Right lobe of liver (tissue), 6 donors: ENCODE results near the gene RDH5. TPM values are rescaled to one million over a fixed set of nuclear protein-coding genes. Genes with fewer than 3 reads are reported as not detected.

Experiments
- ATAC-seq, 4 donors: fragments of 200-7000 bp; cut with Tn5 transposase; one replicate each; pipeline ENCODE4 v1.9.1; 2020; ENCODE audit warnings: mild to moderate bottlenecking in 4 of 4, moderate library complexity in 4 of 4
- DNase-seq, 3 donors: peaks; one replicate each; pipeline ENCODE4 v3.0.0-alpha.2; 2020
- H3K27ac ChIP-seq, 3 donors: fragments of 200-600 bp; one replicate each; pipeline ENCODE4 v1.8.0; 2022
- H3K27me3 ChIP-seq, 2 donors: fragments of 200-600 bp; one replicate each; pipeline ENCODE4 v1.8.0; 2022
- H3K36me3 ChIP-seq, 4 donors: fragments of 200-600 bp; sonication (generic) in 1 of 4; one replicate each; pipeline versions ENCODE4 v1.5.1 to v1.8.0; 2017 to 2022; ENCODE audit warnings: control low read depth in 1 of 4
- H3K4me1 ChIP-seq, 4 donors: fragments of 200-600 bp; sonication (generic) in 1 of 4; one replicate each; pipeline versions ENCODE4 v1.5.1 to v1.8.0; 2017 to 2022; ENCODE audit warnings: control low read depth in 1 of 4
- H3K4me3 ChIP-seq, 3 donors: fragments of 200-600 bp; one replicate each; pipeline ENCODE4 v1.8.0; 2022
- H3K9me3 ChIP-seq, 4 donors: fragments of 200-600 bp; sonication (generic) in 1 of 4; one replicate each; pipeline versions ENCODE4 v1.5.1 to v1.8.0; 2017 to 2022; ENCODE audit warnings: control low read depth in 1 of 4
- CTCF ChIP-seq, 4 donors: fragments of 200-600 bp in 3 of 4; fragments of 450-650 bp in 1 of 4; IDR thresholded peaks; one replicate each; pipeline versions ENCODE4 v1.5.1 to v1.8.0; 2016 to 2022; ENCODE audit warnings: antibody characterized with exemption in 4 of 4, mild to moderate bottlenecking in 2 of 4
- POLR2A ChIP-seq: fragments of 450-650 bp; IDR thresholded peaks from one replicate; pipeline ENCODE4 v1.6.1; 2017; ENCODE audit warnings: antibody characterized with exemption, mild to moderate bottlenecking
- WGBS: methylation state at CpG from one replicate; pipeline ENCODE4 v1.1.6; 2018; ENCODE audit warnings: low coverage, low lambda C conversion rate; ENCODE audit not compliant: insufficient coverage; ENCODE audit errors: missing lambda C conversion rate; 5-methylcytosine and 5-hydroxymethylcytosine counted together
- intact Hi-C, 2 donors: fragments of 100-400 bp; cut with DNase I; formaldehyde crosslinking; loops; one replicate each; pipeline versions ENCODE4 v1.11.2 to v1.14.1; 2022
- total RNA-seq, 6 experiments: library from RNA; depleted of rRNA in 2 of 6; stranded (reverse); fragments of >200 nt in 2 of 6; fragmentation: NEBNext Ultra II Directional in 3 of 6; extraction: Animal tissue kit (Norgen Biotek cat#: 25700) in 3 of 6; gene quantifications; one replicate each; pipeline versions ENCODE4 v1.1.0 to v1.2.4, GENCODE V29; 2016 to 2023
- donor health status: DM: no; HTN: yes; CAD: no.
- donor health status: DM: no; HTN: no; CAD: no.
- donor health status: DM: no; HTN: no; CAD: no.
- donor health status: DM: no; HTN: yes; CAD: no.
- donor health status: DM: no; HTN: yes; CAD: no.

The RDH5 gene
- total RNA-seq, 6 experiments from 2014 or later = 26.3 to 52.5 (median 43.0) TPM

- ATAC-seq (peak; percentile 70 to 80 (median 73)), DNase-seq (peak in 2 of 3 donors; percentile 67 to 73)
- H3K4me3 ChIP-seq = peak overlapping the region; percentile 19 to 53 (median 37)
- H3K36me3 ChIP-seq = no peaks in the 10 kb centered on the region
- 0% methylated on average over 10 of the region's 14 CpGs for WGBS
- intact Hi-C loops = no loop called here
- H3K27ac ChIP-seq = peak overlapping the region in 2 of 3 donors; percentile 35 to 37
- TF ChIP-seq CTCF (IDR thresholded peaks at IDR 0.05) = peak; percentile 82 to 97 (median 86)
- no peak for TF ChIP-seq POLR2A
- H3K27me3 ChIP-seq = no peaks in the 10 kb centered on the region
- H3K4me1 ChIP-seq = peaks cover 0 to 9% (median 0%) of the 10 kb centered on the region in 4 donors
- no peaks in the 10 kb centered on the region for H3K9me3 ChIP-seq
Measured at GRCh38 chr12:55738123-55739024, 18.2 kb downstream of the RDH5 start.

DNA sequence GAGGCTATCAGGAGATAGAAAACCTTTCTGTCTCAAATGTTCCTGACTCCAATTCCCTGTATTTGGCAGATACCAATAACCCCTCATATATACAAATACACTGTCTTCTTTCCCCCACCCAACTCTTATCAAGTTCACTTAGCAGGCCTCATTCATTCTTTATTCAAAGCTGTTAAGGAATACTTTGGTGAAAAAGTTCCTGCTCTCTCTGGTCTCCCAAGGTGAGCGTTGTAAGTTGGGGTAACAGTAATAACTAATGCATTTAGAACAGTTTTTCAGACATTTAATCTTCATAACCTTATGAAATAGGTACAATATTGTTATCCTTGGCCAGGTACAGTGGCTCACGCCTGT lies 18.8 kb downstream of the RDH5 start:
- WGBS = 62% methylated on average over 2 of the region's 2 CpGs
- intact Hi-C loops = no loop called here

GRCh38 chr12:55741931-55742680 lies 21.9 kb downstream of the RDH5 start:
- intact Hi-C loops = loop anchor here (5.0 to 10.0 kb wide), 3 partner anchors 53 to 195 kb away; partner anchors contain the start of gene DGKA (in 1 of the 2)
- H3K27me3 ChIP-seq = no peaks in the 10 kb centered on the region
- ATAC-seq (no peak), DNase-seq (no peak)
- H3K9me3 ChIP-seq = no peaks in the 10 kb centered on the region
- H3K27ac ChIP-seq = no peak overlapping the region
- WGBS = 29% methylated on average over 3 of the region's 3 CpGs
- no peak overlapping the region for H3K4me3 ChIP-seq
- peaks cover 0 to 17% (median 0%) of the 10 kb centered on the region in 4 donors for H3K4me1 ChIP-seq
- TF ChIP-seq POLR2A = no peak
- no peak for TF ChIP-seq CTCF (IDR thresholded peaks at IDR 0.05)
- H3K36me3 ChIP-seq = no peaks in the 10 kb centered on the region

More for the DNA sequence above, 18.8 kb downstream of the RDH5 start:
- H3K9me3 ChIP-seq = no peaks in the 10 kb centered on the region
- no peak overlapping the region for H3K4me3 ChIP-seq
- TF ChIP-seq POLR2A = no peak
- TF ChIP-seq CTCF (IDR thresholded peaks at IDR 0.05) = no peak
- H3K4me1 ChIP-seq = peaks cover 0 to 16% (median 0%) of the 10 kb centered on the region in 4 donors
- no peaks in the 10 kb centered on the region for H3K27me3 ChIP-seq
- ATAC-seq = no peak
- DNase-seq = no peak
- H3K36me3 ChIP-seq = no peaks in the 10 kb centered on the region
- H3K27ac ChIP-seq = peak overlapping the region in 1 of 3 donors; percentile 35

GRCh38 chr12:55742719-55743405 lies 22.7 kb downstream of the RDH5 start, which contains the start of gene GDF11:
Gene GDF11, plus strand, starts transcription at chr12:55743122. Its CDS starts 195 bp downstream, at chr12:55743317.
- intact Hi-C loops = loop anchor here (5.0 to 10.0 kb wide), 3 partner anchors 52 to 194 kb away; partner anchors contain the start of gene DGKA (in 1 of the 2)
- peak in 1 of 3 donors; percentile 72 for DNase-seq
- Histone ChIP-seq H3K27ac (peak within 1 kb of the TSS in 1 of 3 donors; percentile 26), H3K4me1 (peaks cover 0 to 16% (median 0%) of the 10 kb centered on the region in 4 donors), H3K9me3 (no peaks in the 10 kb centered on the region), H3K4me3 (peak within 1 kb of the TSS; percentile 32 to 52 (median 48)), H3K36me3 (no peaks in the 10 kb centered on the region), H3K27me3 (no peaks in the 10 kb centered on the region)
- peak; percentile 38 to 55 (median 51) for ATAC-seq
- TF ChIP-seq CTCF (IDR thresholded peaks at IDR 0.05) (no peak), POLR2A (peak; percentile 20)
- WGBS = under 1% methylated on average over 26 of the region's 53 CpGs
